IMR-90 (cell line): ENCODE data around the gene MAP7. TPM values are rescaled to one million over a fixed set of nuclear protein-coding genes. Genes with fewer than 3 reads are reported as not detected.

Source experiments
- ATAC-seq: fragments of 200-7000 bp; cut with Tn5 transposase; 2 replicates; pipeline ENCODE4 v1.9.1; 2020; ENCODE audit warnings: low read depth, mild to moderate bottlenecking, moderate library complexity
- BruUV-seq: library from RNA; stranded (reverse); fragments of 400-500 nt; replicated peaks from 2 replicates; lab custom pipeline; 2021; lab: Mats Ljungman, UMichigan
- CTCF ChIA-PET: fragments of 300-600 bp; formaldehyde crosslinking; extraction: SDS; loops from one replicate; lab custom pipeline; 2021; ENCODE audit warnings: antibody characterized with exemption; lab: Yijun Ruan, JAX
- POLR2A ChIA-PET: fragments of 300-600 bp; sonication (Branson Sonifier 250); formaldehyde crosslinking; loops from one replicate; lab custom pipeline; 2022; ENCODE audit warnings: antibody characterized with exemption; ENCODE audit not compliant: unreplicated experiment; lab: Charles Lee
- DNase-seq: peaks from one replicate; pipeline ENCODE4 v3.0.0; 2013
- H2AFZ ChIP-seq: replicated peaks from 2 replicates; pipeline ENCODE3; 2013; ENCODE audit warnings: low read length, mild to moderate bottlenecking; ENCODE audit not compliant: poor library complexity
- H2AK5ac ChIP-seq: 2 replicates; pipeline ENCODE4 v1.6.1; 2013; ENCODE audit warnings: low read depth, low read length, inconsistent platforms
- H2AK9ac ChIP-seq: replicated peaks from 2 replicates; pipeline ENCODE3; 2013; ENCODE audit warnings: mild to moderate bottlenecking, low read depth, low read length, moderate library complexity; ENCODE audit not compliant: poor library complexity
- H2BK120ac ChIP-seq: 2 replicates; pipeline ENCODE4 v1.6.1; 2013; ENCODE audit warnings: low read depth, low read length, inconsistent platforms
- H2BK15ac ChIP-seq: 3 replicates; pipeline ENCODE4 v1.6.1; 2013; ENCODE audit warnings: low read depth, low read length, inconsistent platforms
- H2BK20ac ChIP-seq: 2 replicates; pipeline ENCODE4 v1.6.1; 2013; ENCODE audit warnings: low read depth, mild to moderate bottlenecking, inconsistent platforms, low read length, moderate library complexity
- H2BK5ac ChIP-seq: 2 replicates; pipeline ENCODE4 v1.6.1; 2013; ENCODE audit warnings: mild to moderate bottlenecking, low read depth, low read length, inconsistent platforms; ENCODE audit not compliant: poor library complexity, severe bottlenecking
- H3K14ac ChIP-seq: replicated peaks from 2 replicates; pipeline ENCODE4 v1.6.1; 2013; ENCODE audit warnings: low read depth, low read length, inconsistent platforms
- H3K18ac ChIP-seq: 2 replicates; pipeline ENCODE4 v1.6.1; 2013; ENCODE audit warnings: low read depth, low read length, control low read depth
- H3K23ac ChIP-seq: 2 replicates; pipeline ENCODE4 v1.6.1; 2013; ENCODE audit warnings: low read depth, low read length, inconsistent platforms
- H3K27ac ChIP-seq: 2 replicates; pipeline ENCODE4 v1.5.1; 2013; ENCODE audit warnings: mild to moderate bottlenecking, control low read depth, low read length; ENCODE audit not compliant: insufficient read depth
- H3K27me3 ChIP-seq: 2 replicates; pipeline ENCODE4 v1.6.1; 2013; ENCODE audit warnings: low read length; ENCODE audit not compliant: control insufficient read depth, insufficient read depth
- H3K36me3 ChIP-seq: 2 replicates; pipeline ENCODE4 v1.6.1; 2013; ENCODE audit warnings: low read length, mixed read lengths; ENCODE audit not compliant: control insufficient read depth, insufficient read depth
- H3K4ac ChIP-seq: 2 replicates; pipeline ENCODE4 v1.6.1; 2013; ENCODE audit warnings: low read depth, low read length, inconsistent platforms
- H3K4me1 ChIP-seq: 2 replicates; pipeline ENCODE4 v1.6.1; 2013; ENCODE audit warnings: low read length, mixed read lengths; ENCODE audit not compliant: control insufficient read depth, insufficient read depth
- H3K4me2 ChIP-seq: 2 replicates; pipeline ENCODE4 v1.6.1; 2013; ENCODE audit warnings: low read depth, mild to moderate bottlenecking, control low read depth, low read length, moderate library complexity
- H3K4me3 ChIP-seq: 2 replicates; pipeline ENCODE4 v1.5.1; 2013; ENCODE audit warnings: low read depth, mild to moderate bottlenecking, control low read depth, low read length, moderate library complexity; ENCODE audit not compliant: insufficient read depth
- H3K56ac ChIP-seq: 2 replicates; pipeline ENCODE4 v1.6.1; 2013; ENCODE audit warnings: low read length, inconsistent platforms; ENCODE audit not compliant: insufficient read depth; ENCODE audit errors: extremely low read depth
- H3K79me1 ChIP-seq, 2 experiments: 2 replicates each; pipeline ENCODE4 v1.6.1; 2013; ENCODE audit warnings: low read length in 2 of 2, inconsistent platforms in 1 of 2, low read depth in 1 of 2
- H3K9ac ChIP-seq: 2 replicates; pipeline ENCODE4 v1.6.1; 2013; ENCODE audit warnings: low read depth, low read length, control low read depth
- H3K9me1 ChIP-seq: 2 replicates; pipeline ENCODE4 v1.6.1; 2013; ENCODE audit warnings: low read length, inconsistent platforms; ENCODE audit not compliant: insufficient read depth
- H3K9me3 ChIP-seq: 2 replicates; pipeline ENCODE4 v1.6.1; 2013; ENCODE audit warnings: low read length; ENCODE audit not compliant: control insufficient read depth, insufficient read depth
- H4K20me1 ChIP-seq: 2 replicates; pipeline ENCODE4 v1.6.1; 2013; ENCODE audit warnings: low read length, inconsistent platforms; ENCODE audit not compliant: insufficient read depth
- H4K5ac ChIP-seq: 2 replicates; pipeline ENCODE4 v1.6.1; 2013; ENCODE audit warnings: mild to moderate bottlenecking, low read depth, low read length, control low read depth
- H4K8ac ChIP-seq, 2 experiments: 2 replicates each; pipeline ENCODE4 v1.6.1; 2013; ENCODE audit warnings: low read depth in 2 of 2, low read length in 2 of 2, control low read depth in 1 of 2, inconsistent platforms in 1 of 2
- H4K91ac ChIP-seq: 2 replicates; pipeline ENCODE4 v1.6.1; 2013; ENCODE audit warnings: low read depth, low read length, inconsistent platforms; ENCODE audit not compliant: insufficient read depth
- CEBPB ChIP-seq: IDR thresholded peaks from 2 replicates; pipeline ENCODE4 v1.6.1; 2012; ENCODE audit warnings: low read depth, low read length, improper control_type of control experiment
- MXI1 ChIP-seq: IDR thresholded peaks from 2 replicates; pipeline ENCODE4 v1.6.1; 2012; ENCODE audit warnings: low read depth, mild to moderate bottlenecking, low read length, moderate library complexity, borderline replicate concordance
- RCOR1 ChIP-seq: IDR thresholded peaks from 2 replicates; pipeline ENCODE4 v1.6.1; 2012; ENCODE audit warnings: mild to moderate bottlenecking, low read length, improper control_type of control experiment; ENCODE audit not compliant: insufficient replicate concordance
- WGBS, 2 experiments: methylation state at CpG; one replicate each; pipeline versions ENCODE4 v1.1.5 to v1.1.7; 2013; ENCODE audit warnings: missing lambda C conversion rate in 2 of 2; ENCODE audit not compliant: insufficient read length in 1 of 2; ENCODE audit errors: extremely low coverage in 2 of 2; 5-methylcytosine and 5-hydroxymethylcytosine counted together
- dilution Hi-C: fragments of 300-500 bp; cut with HindIII; formaldehyde crosslinking; loops from one replicate; pipeline ENCODE4 v1.14.3; 2018; ENCODE audit warnings: low sequenced_read_pairs; ENCODE audit not compliant: unreplicated experiment
- in situ Hi-C: fragments of 300-500 bp; cut with MboI; formaldehyde crosslinking; loops from 3 replicates; pipeline ENCODE4 v1.14.3; 2019; ENCODE audit warnings: low sequenced_read_pairs, inconsistent platforms, mixed read lengths
- intact Hi-C: fragments of 100-400 bp; cut with micrococcal nuclease; formaldehyde crosslinking; loops from 2 replicates; pipeline ENCODE4 v1.10.0; 2022
- polyA plus RNA-seq, 3 experiments: library from polyadenylated mRNA; depleted of rRNA; stranded (reverse); fragments of >200 nt; gene quantifications; 2 replicates each; pipeline ENCODE4 v1.2.3, GENCODE V29; 2012; ENCODE audit warnings: low replicate concordance in 1 of 3
- total RNA-seq: library from RNA; depleted of rRNA; stranded (reverse); fragments of >200 nt; gene quantifications from 2 replicates; pipeline ENCODE4 v1.2.3, GENCODE V29; 2012

MAP7 gene
- total and polyA plus RNA-seq, 2 of the 4 experiments (the other 2 are of a cell fraction) = 0.19 to 0.36 TPM

DNA sequence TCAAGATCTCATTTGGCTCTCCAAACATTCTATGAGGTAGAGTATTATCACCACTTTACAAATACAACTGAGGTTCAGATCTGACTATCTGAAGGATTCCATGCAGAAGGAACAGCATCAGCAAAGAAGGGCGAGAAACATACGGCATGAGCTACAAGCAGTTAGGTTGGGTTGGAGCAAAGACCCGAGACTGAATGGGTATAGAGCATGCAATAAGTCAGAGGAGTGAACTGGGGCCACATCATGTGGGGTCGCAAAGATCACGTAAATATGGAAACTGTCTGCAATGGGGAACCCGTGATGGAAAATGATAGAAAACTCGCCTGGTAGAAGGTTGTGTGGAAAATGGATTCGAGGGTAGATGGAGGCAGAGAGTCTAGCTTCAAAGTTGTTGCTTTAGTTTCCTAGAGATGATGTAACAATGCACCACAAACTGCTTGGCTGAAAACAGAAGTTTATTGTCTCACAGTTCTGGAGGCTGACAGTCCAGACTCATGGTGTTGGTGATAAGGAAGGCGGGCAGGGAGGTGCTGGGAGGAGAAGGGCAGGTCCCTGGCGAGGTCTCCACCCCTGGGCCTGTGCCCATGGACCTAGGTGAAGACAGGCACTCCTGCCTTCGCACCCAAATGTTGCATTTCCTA, 216.3 kb downstream of the MAP7 start:
- in situ Hi-C loops (no loop called here), dilution Hi-C loops (no loop called here), intact Hi-C loops (no loop called here)
- no peak overlapping the region for H2BK5ac ChIP-seq
- H2BK20ac ChIP-seq = no peak overlapping the region
- H3K79me1 ChIP-seq = no peaks in the 10 kb centered on the region
- no peak overlapping the region for H3K56ac ChIP-seq
- H3K4me1 ChIP-seq = peaks cover 3% of the 10 kb centered on the region; the same call in 1 of the 2 replicates
- BruUV-seq = no TSS peak
- DNase-seq (no peak), ATAC-seq (no peak)
- no peaks in the 10 kb centered on the region for H3K36me3 ChIP-seq
- ChIA-PET POLR2A (no interaction called here), CTCF (no interaction called here)
- H3K14ac ChIP-seq = no peak overlapping the region
- no peak overlapping the region for H2AFZ ChIP-seq
- no peak overlapping the region for H4K91ac ChIP-seq
- no peak overlapping the region for H3K4me3 ChIP-seq
- H4K5ac ChIP-seq = no peak overlapping the region
- no peaks in the 10 kb centered on the region for H3K9me1 ChIP-seq
- no peaks in the 10 kb centered on the region for H4K20me1 ChIP-seq
- no peak overlapping the region for H3K9ac ChIP-seq
- no peak overlapping the region for H2AK5ac ChIP-seq
- no peak overlapping the region for H4K8ac ChIP-seq
- H3K27ac ChIP-seq = no peak overlapping the region
- no peak overlapping the region for H2BK120ac ChIP-seq
- no peak overlapping the region for H3K4me2 ChIP-seq
- peaks cover 11% of the 10 kb centered on the region for H3K27me3 ChIP-seq
- H3K23ac ChIP-seq = no peak overlapping the region
- 87% methylated on average over 5 of the region's 11 CpGs; no CpG with 5 or more reads in 1 of the 2 experiments for WGBS, 2 experiments
- H3K18ac ChIP-seq = no peak overlapping the region
- TF ChIP-seq MXI1 (no peak), CEBPB (no peak), RCOR1 (no peak)
- no peak overlapping the region for H2AK9ac ChIP-seq
- H3K9me3 ChIP-seq = no peaks in the 10 kb centered on the region
- no peak overlapping the region for H2BK15ac ChIP-seq
- no peak overlapping the region for H3K4ac ChIP-seq
